T-helper 1 cell treated with Interleukin-12 subunit alpha and Interleukin-12 subunit beta and Interleukin-4 antibody, amounts not matched to agents 30 ng/mL and 1 ng/mL, for 36 hours (primary cell): ENCODE measurements around the gene CDC25C. TPM values are rescaled to one million over a fixed set of nuclear protein-coding genes. Genes with fewer than 3 reads are reported as not detected.

Experiments
- intact Hi-C: fragments of 100-400 bp; cut with micrococcal nuclease; formaldehyde crosslinking; loops from one replicate; pipeline ENCODE4 v1.15.1; 2024
- total RNA-seq: library from RNA; stranded (reverse); gene quantifications from 2 replicates; pipeline ENCODE4 v1.2.3, GENCODE V29; 2022

The CDC25C gene
- 7.5 and 9.1 TPM in 2 replicates for total RNA-seq

- intact Hi-C loops = loop anchor here (1.0 to 10.0 kb wide), 12 partner anchors 8 to 1973 kb away; partner anchors contain the start of genes BRD8, CDC23, ETF1 and HSPA9
Observed at GRCh38 chr5:138331449-138332368, at the start of gene CDC25C. CDC25C (minus strand) TSS chr5:138331804; CDS start chr5:138331180, 624 bp downstream.

GRCh38 chr5:138372653-138373052 is 41.0 kb upstream of the CDC25C start:
- intact Hi-C loops = no loop called here

GRCh38 chr5:138372225-138372624 is 40.6 kb upstream of the CDC25C start:
- intact Hi-C loops = no loop called here

GRCh38 chr5:138371454-138371853 is 39.9 kb upstream of the CDC25C start:
- intact Hi-C loops = no loop called here

- intact Hi-C loops = no loop called here
Observed at GRCh38 chr5:138370537-138370936, 38.9 kb upstream of the CDC25C start.

- intact Hi-C loops = no loop called here
Observed at GRCh38 chr5:138369706-138370105, 38.1 kb upstream of the CDC25C start.

GRCh38 chr5:138369261-138369660 is 37.7 kb upstream of the CDC25C start:
- intact Hi-C loops = no loop called here

GRCh38 chr5:138366632-138367382 is 35.2 kb upstream of the CDC25C start:
- intact Hi-C loops = no loop called here

- intact Hi-C loops = loop anchor here (5.0 kb wide), 1 partner anchor 38 kb away; no protein-coding TSS in a partner anchor
Observed at GRCh38 chr5:138364576-138364975, 33.0 kb upstream of the CDC25C start.

- intact Hi-C loops = loop anchor here (5.0 kb wide), 1 partner anchor 41 kb away; no protein-coding TSS in a partner anchor
Observed at GRCh38 chr5:138360941-138361452, 29.4 kb upstream of the CDC25C start.

- intact Hi-C loops = loop anchor here (5.0 kb wide), 1 partner anchor 43 kb away; no protein-coding TSS in a partner anchor
Observed at GRCh38 chr5:138359621-138360020, 28.0 kb upstream of the CDC25C start.

GRCh38 chr5:138354926-138355378 is 23.3 kb upstream of the CDC25C start:
- intact Hi-C loops = loop anchor here (1.0 to 5.0 kb wide), 2 partner anchors 142 to 1752 kb away; partner anchors contain the start of gene CDC23

- intact Hi-C loops = loop anchor here (5.0 kb wide), 1 partner anchor 1753 kb away; no protein-coding TSS in a partner anchor
Observed at GRCh38 chr5:138354387-138354786, 22.8 kb upstream of the CDC25C start.

GRCh38 chr5:138353560-138354080 is 22.0 kb upstream of the CDC25C start:
- intact Hi-C loops = loop anchor here (1.0 to 5.0 kb wide), 6 partner anchors 111 to 1754 kb away; partner anchors contain the start of genes EGR1, ETF1, FAM13B and HNRNPA0

- intact Hi-C loops = loop anchor here (1.0 to 5.0 kb wide), 9 partner anchors 15 to 1754 kb away; partner anchors contain the start of genes BRD8, CDC25C, EGR1 and ETF1
Observed at GRCh38 chr5:138352722-138353559, 21.3 kb upstream of the CDC25C start.

GRCh38 chr5:138352071-138352721 is 20.6 kb upstream of the CDC25C start, which contains the start of gene KDM3B:
KDM3B (plus strand) TSS chr5:138352685; CDS start chr5:138352796, 111 bp downstream.
- intact Hi-C loops = loop anchor here (1.0 to 5.0 kb wide), 7 partner anchors 14 to 1755 kb away; partner anchors contain the start of genes BRD8, CDC25C, EGR1 and FAM13B

- intact Hi-C loops = loop anchor here (5.0 kb wide), 1 partner anchor 1756 kb away; no protein-coding TSS in a partner anchor
Observed at GRCh38 chr5:138351517-138351916, 19.9 kb upstream of the CDC25C start.

GRCh38 chr5:138351056-138351455 is 19.5 kb upstream of the CDC25C start:
- intact Hi-C loops = loop anchor here (5.0 kb wide), 1 partner anchor 1756 kb away; no protein-coding TSS in a partner anchor

GRCh38 chr5:138350563-138350890 is 18.9 kb upstream of the CDC25C start:
- intact Hi-C loops = loop anchor here (5.0 kb wide), 1 partner anchor 1757 kb away; no protein-coding TSS in a partner anchor
